OCI-LY7 (cell line): ENCODE measurements around the gene XKR3.

Experiments
- CTCF ChIP-seq: fragments of 200-600 bp; sonication (generic); conservative IDR thresholded peaks from 2 replicates; pipeline ENCODE4 v1.5.1; 2014; ENCODE audit warnings: mild to moderate bottlenecking, antibody characterized with exemption, low read length, moderate library complexity, mixed read lengths
- EZH2phosphoT487 ChIP-seq: fragments of 200-600 bp; sonication (generic); IDR thresholded peaks from 2 replicates; pipeline ENCODE4 v1.6.1; 2018; ENCODE audit warnings: low read depth, borderline replicate concordance, mild to moderate bottlenecking, mixed run types, antibody characterized with exemption, low read length, moderate library complexity, mixed read lengths

GRCh38 chr22:16808744-16809143 lies 16.5 kb downstream of the XKR3 start:
- TF ChIP-seq CTCF (no peak), EZH2phosphoT487 (no peak)
